HEK293T (cell line): ENCODE results near the gene ERBB4.

Experiments
- ARNT ChIP-seq: fragments of 450-650 bp; IDR thresholded peaks from 2 replicates; pipeline ENCODE4 v1.6.1; 2017; ENCODE audit warnings: mild to moderate bottlenecking
- FOXK2 ChIP-seq: fragments of 450-650 bp; IDR thresholded peaks from 2 replicates; pipeline ENCODE4 v1.6.1; 2016; ENCODE audit warnings: mild to moderate bottlenecking
- HDGF ChIP-seq: fragments of 450-650 bp; IDR thresholded peaks from 2 replicates; pipeline ENCODE4 v1.6.1; 2017; ENCODE audit warnings: antibody characterized with exemption, borderline replicate concordance
- L3MBTL2 ChIP-seq: fragments of 450-650 bp; conservative IDR thresholded peaks from 2 replicates; pipeline ENCODE4 v1.6.1; 2016; ENCODE audit warnings: mild to moderate bottlenecking
- SP1 ChIP-seq: fragments of 450-650 bp; IDR thresholded peaks from 2 replicates; pipeline ENCODE4 v1.6.1; 2017
- SUZ12 ChIP-seq: fragments of 450-650 bp; IDR thresholded peaks from 2 replicates; pipeline ENCODE4 v1.6.1; 2016; ENCODE audit warnings: mild to moderate bottlenecking
- ZNF384 ChIP-seq: fragments of 450-650 bp; IDR thresholded peaks from 2 replicates; pipeline ENCODE4 v1.6.1; 2016

- TF ChIP-seq SUZ12: no peak
- TF ChIP-seq ZNF384: no peak
- TF ChIP-seq FOXK2: no peak
- TF ChIP-seq SP1: no peak
- TF ChIP-seq L3MBTL2: no peak
- no peak for TF ChIP-seq ARNT
- no peak for TF ChIP-seq HDGF
Observed at GRCh38 chr2:212254339-212254738, 284.3 kb downstream of the ERBB4 start.
